PFSK-1 (cell line): ENCODE data around the gene FGF4. TPM values are rescaled to one million over a fixed set of nuclear protein-coding genes. Genes with fewer than 3 reads are reported as not detected.

ENCODE experiments used
- FOXP2 ChIP-seq: optimal IDR thresholded peaks from 2 replicates; pipeline ENCODE3; 2011; ENCODE audit warnings: borderline replicate concordance, control low read depth, inconsistent platforms; ENCODE audit not compliant: insufficient read depth; ENCODE audit errors: extremely low read length, extremely low read depth
- POLR2AphosphoS5 ChIP-seq: IDR thresholded peaks from 2 replicates; pipeline ENCODE4 v1.6.1; 2012; ENCODE audit warnings: low read depth, mild to moderate bottlenecking, control low read depth, low read length, moderate library complexity
- SIN3A ChIP-seq: IDR thresholded peaks from 2 replicates; pipeline ENCODE4 v1.6.1; 2012; ENCODE audit warnings: mild to moderate bottlenecking, low read length, moderate library complexity, borderline replicate concordance; ENCODE audit not compliant: insufficient read depth
- TAF1 ChIP-seq: IDR thresholded peaks from 2 replicates; pipeline ENCODE4 v1.6.1; 2012; ENCODE audit warnings: low read length, control low read depth, borderline replicate concordance; ENCODE audit not compliant: insufficient read depth
- polyA plus RNA-seq: library from polyadenylated mRNA; unstranded; fragments of >200 nt; gene quantifications from one replicate; pipeline ENCODE4 v1.2.1, GENCODE V29; 2012; ENCODE audit warnings: low read depth, missing spikeins; ENCODE audit not compliant: insufficient read length
- TF ChIP-seq, protein P1 (sequence below), 2 experiments: IDR thresholded peaks; 2 replicates each; pipeline versions ENCODE4 v1.6.1 to v1.8.0; 2011 to 2012; ENCODE audit warnings: low read depth in 2 of 2, low read length in 2 of 2, control low read depth in 1 of 2, inconsistent platforms in 1 of 2, mild to moderate bottlenecking in 1 of 2, moderate library complexity in 1 of 2; ENCODE audit not compliant: insufficient read depth in 1 of 2

The FGF4 gene, protein sequence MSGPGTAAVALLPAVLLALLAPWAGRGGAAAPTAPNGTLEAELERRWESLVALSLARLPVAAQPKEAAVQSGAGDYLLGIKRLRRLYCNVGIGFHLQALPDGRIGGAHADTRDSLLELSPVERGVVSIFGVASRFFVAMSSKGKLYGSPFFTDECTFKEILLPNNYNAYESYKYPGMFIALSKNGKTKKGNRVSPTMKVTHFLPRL
- not detected for polyA plus RNA-seq

DNA sequence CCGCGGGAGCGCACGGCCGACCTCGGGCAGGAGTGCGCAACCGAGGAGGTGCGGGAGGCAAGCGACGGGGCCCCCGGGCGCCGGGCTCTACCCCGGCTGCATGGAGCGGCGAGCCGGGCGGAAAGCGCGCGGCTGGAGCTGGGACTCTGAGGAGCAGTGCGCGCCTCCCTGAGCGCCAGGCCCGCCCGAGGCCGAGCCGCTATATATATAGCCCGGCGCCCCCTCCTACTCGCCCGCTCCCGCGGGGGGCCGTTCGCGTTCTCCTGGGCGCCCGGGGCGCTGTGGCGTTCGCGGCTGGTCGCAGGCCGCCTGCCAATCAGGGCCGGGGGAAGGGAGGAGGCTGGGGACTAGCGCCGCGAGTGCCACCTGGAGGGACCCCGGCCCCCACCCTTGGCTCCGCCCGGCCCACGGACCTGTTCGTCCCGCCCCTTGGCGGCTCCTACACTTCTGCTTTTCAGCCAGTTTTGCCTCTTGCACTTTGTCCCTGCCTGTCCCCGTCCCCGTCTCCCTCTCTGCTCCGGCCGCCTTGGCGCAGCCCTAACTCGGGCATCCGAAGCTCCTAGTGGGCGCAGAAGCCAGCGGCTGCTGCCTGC, at the start of gene FGF4:
Gene FGF4, minus strand, starts transcription at position 179 of the 593 bp plus-strand sequence. CDS start 257 bp downstream, outside the sequence.
- no peak for TF ChIP-seq SIN3A
- TF ChIP-seq, protein P1, sequence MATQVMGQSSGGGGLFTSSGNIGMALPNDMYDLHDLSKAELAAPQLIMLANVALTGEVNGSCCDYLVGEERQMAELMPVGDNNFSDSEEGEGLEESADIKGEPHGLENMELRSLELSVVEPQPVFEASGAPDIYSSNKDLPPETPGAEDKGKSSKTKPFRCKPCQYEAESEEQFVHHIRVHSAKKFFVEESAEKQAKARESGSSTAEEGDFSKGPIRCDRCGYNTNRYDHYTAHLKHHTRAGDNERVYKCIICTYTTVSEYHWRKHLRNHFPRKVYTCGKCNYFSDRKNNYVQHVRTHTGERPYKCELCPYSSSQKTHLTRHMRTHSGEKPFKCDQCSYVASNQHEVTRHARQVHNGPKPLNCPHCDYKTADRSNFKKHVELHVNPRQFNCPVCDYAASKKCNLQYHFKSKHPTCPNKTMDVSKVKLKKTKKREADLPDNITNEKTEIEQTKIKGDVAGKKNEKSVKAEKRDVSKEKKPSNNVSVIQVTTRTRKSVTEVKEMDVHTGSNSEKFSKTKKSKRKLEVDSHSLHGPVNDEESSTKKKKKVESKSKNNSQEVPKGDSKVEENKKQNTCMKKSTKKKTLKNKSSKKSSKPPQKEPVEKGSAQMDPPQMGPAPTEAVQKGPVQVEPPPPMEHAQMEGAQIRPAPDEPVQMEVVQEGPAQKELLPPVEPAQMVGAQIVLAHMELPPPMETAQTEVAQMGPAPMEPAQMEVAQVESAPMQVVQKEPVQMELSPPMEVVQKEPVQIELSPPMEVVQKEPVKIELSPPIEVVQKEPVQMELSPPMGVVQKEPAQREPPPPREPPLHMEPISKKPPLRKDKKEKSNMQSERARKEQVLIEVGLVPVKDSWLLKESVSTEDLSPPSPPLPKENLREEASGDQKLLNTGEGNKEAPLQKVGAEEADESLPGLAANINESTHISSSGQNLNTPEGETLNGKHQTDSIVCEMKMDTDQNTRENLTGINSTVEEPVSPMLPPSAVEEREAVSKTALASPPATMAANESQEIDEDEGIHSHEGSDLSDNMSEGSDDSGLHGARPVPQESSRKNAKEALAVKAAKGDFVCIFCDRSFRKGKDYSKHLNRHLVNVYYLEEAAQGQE (IDR thresholded peaks at IDR 0.05; ENCODE audit: insufficient read depth in 1 of 2, low read depth in 2 of 2, low read length in 2 of 2): no peak
- TF ChIP-seq FOXP2: no peak

DNA sequence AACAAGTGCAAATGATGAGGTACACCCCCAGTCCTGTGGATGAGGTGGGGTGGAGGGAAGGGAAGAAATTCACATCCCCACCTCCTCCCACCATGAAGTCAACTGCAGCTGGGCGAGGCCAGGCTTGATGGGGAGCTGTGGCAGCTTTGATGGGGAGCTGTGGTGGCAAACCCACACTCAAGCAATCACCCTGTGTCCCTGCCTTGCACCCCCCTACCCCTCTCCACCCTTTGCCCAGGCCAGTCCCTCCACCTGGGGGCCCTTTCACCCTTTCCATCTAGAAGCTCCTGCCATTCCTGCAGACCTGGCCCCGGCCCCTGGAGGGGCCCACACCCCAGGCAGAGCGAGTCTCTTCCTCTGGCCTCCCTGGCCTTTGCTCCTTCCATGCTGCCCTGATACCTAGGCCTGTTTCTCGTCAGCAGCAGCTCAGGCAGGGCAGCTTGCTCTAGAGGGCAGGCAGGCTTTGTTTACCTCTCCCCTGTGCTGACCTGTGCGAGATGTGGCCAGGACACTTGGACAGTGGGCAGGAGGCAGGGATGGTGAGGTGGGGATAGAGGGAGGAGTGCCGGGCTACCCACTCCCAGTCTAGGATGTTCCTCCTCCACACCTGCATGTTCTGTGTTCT, 48.6 kb upstream of the FGF4 start:
- TF ChIP-seq SIN3A (no peak), POLR2AphosphoS5 (no peak)

DNA sequence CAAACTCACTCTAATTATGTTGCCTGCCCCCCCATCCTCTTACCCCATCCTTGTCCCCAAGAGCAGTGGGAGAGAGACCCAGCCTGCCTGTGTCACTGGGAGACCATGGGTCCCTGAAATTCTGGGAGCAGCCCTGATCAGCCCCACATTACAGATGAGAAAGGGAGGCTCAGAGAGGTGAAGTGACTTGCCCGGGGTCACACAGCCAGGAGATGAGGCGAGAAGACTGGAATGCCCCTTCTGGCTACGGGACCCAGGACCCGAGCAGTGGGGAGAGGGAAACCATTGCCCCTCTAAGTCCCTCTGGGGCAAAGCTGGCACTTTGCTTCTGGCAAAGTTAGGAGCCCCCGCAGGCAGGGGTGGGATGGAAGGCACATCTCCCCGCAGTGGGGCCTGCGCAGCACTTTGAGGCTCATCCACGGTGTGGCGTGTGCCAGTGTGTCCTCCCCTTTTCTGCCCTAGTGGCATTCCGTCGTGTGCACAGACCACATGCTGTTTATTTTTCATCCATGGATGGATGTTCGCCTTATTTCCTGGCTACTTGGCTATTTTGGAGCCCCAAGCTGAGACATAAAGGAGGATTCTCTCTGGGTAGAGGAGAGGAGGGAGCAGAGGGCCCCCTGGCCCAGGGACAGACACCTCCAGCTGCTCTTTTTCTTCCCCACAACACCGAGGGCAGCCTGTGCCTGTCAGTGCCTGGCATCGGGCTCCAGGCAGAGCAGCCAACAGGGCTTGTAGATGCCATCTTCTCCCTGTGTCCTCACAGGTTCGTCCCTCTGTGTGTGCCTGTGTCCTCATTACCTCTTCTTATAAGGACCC, 47.7 kb upstream of the FGF4 start:
- TF ChIP-seq TAF1 (no peak), FOXP2 (no peak), POLR2AphosphoS5 (no peak), SIN3A (no peak)
- TF ChIP-seq, protein P1 (IDR thresholded peaks at IDR 0.05; ENCODE audit: insufficient read depth in 1 of 2, low read depth in 2 of 2, low read length in 2 of 2): no peak

DNA sequence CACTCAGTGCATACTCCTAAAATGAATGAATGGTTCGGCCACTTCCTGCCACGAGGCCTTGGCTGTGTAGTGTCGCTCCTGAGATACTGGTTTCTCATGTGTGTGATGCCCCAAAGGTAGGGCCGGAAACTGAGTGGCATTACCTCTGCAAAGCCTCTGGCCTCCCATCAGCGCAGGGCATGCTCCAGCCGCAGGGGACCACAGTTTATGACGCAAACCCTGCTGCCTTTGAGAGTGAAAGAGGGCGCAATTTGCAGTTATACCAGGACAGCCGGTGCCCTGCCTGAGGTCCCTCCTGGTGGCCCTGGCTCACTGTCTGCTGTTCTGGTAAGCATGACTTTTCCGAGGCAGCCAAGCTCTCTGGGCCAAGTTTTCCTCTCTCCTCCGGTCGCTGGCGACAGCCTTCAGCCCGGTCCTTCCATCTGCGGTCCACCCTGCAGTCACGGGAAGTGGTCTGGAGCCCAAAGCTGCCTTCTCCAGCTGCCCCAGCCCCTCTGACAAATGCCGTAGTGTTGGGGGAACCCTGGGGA, 46.4 kb upstream of the FGF4 start:
- TF ChIP-seq, protein P1 (IDR thresholded peaks at IDR 0.05; ENCODE audit: insufficient read depth in 1 of 2, low read depth in 2 of 2, low read length in 2 of 2): no peak
- no peak for TF ChIP-seq TAF1
- no peak for TF ChIP-seq POLR2AphosphoS5
- TF ChIP-seq SIN3A: no peak
- TF ChIP-seq FOXP2: no peak

DNA sequence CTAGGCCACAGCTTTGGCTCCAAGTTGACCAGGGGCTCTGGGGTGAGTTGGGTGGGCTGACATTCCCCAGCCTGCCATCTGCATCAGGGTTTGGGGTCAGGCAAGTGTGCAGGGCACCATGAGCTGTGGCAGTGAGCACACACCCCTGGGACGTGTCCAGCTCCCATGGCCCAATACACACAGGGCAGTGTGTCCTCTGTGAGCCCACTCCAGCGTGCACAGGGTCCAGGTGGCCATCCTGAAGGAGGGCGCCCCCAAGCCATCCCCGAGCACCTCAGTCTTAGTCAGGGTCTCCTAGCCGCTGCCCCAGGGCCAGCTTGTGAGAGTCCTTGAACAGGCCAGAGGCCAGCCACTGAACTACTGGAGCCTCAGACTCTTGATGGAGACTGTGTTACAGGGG, 45.3 kb upstream of the FGF4 start:
- no peak for TF ChIP-seq SIN3A
- TF ChIP-seq, protein P1 (IDR thresholded peaks at IDR 0.05; ENCODE audit: insufficient read depth in 1 of 2, low read depth in 2 of 2, low read length in 2 of 2): no peak
- no peak for TF ChIP-seq FOXP2
- no peak for TF ChIP-seq POLR2AphosphoS5
- TF ChIP-seq TAF1: no peak
